Brain microvascular endothelial cell (primary cell): Measurements from ENCODE around the gene CENPB.

Experiments used
- DNase-seq: peaks from one replicate; pipeline ENCODE4 v3.0.0-alpha.2; 2020
- H3K27ac ChIP-seq: fragments of 250-450 bp; sonication (Bioruptor Pico); 2 replicates; pipeline ENCODE4 v1.5.1; 2020; ENCODE audit warnings: mild to moderate bottlenecking, moderate library complexity
- H3K27me3 ChIP-seq: fragments of 250-450 bp; sonication (Bioruptor Pico); replicated peaks from 2 replicates; pipeline ENCODE4 v1.5.1; 2020; ENCODE audit warnings: mild to moderate bottlenecking
- H3K36me3 ChIP-seq: fragments of 250-450 bp; sonication (Bioruptor Pico); replicated peaks from 2 replicates; pipeline ENCODE4 v1.5.1; 2020; ENCODE audit warnings: mild to moderate bottlenecking
- H3K4me3 ChIP-seq: 2 replicates; pipeline ENCODE4 v1.5.1; 2011; ENCODE audit warnings: low read depth, mild to moderate bottlenecking, control low read depth, low read length, moderate library complexity
- in situ Hi-C: cut with HindIII; loops from 2 replicates; pipeline ENCODE4 v1.10.0; 2017; ENCODE audit warnings: low sequenced_read_pairs, low pct_ligation_motif_present
- TF ChIP-seq, protein P1 (sequence below): IDR thresholded peaks from 2 replicates; pipeline ENCODE4 v1.5.1; 2011; ENCODE audit warnings: low read depth, mild to moderate bottlenecking, moderate library complexity, low read length, control low read depth, inconsistent platforms; ENCODE audit errors: missing control alignments

The CENPB gene

DNA sequence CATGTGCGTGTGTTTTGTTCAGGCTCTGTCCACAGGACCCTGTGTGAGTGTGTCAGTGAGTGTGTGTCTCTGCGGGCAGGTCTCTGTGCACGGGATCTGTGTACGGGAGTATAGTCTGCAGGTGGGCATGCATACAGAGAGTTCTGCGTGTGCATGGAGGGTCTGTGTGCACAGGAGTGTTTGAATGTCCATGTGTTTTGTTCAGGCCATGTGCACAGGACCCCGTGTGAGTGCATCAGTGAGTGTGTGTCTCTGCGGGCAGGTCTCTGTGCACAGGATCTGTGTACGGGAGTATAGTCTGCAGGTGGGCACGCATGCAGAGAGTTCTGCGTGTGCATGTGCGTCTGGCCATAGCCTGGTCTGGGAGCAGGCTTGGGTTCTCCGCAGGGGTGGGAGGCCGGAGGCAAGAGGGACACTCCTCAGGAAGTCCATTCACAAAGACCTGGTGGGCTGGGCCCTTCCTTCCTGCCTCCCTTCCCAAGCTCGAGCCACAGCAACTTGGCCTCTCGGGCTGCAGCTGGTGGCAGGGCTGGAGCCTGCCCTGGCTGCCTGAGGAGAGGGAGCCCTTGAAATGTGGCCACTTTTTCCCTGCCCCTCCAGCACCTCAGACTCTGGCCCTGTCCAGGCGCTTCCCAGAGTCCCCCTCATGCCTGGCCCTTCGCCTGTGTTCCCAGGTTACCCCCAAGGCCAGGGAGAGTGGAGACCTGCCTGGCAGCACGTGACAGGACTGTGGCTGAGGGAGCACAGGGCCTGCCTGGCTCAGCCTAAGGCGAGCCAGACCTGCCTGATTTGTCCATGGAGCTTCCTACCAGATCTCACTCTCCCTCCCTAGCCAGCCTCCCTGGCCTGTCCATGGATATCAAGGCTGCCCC is 47.2 kb downstream of the CENPB start:
- in situ Hi-C loops, result no loop called here
- H3K27me3 ChIP-seq, result no peaks in the 10 kb centered on the region
- TF ChIP-seq, protein P1, sequence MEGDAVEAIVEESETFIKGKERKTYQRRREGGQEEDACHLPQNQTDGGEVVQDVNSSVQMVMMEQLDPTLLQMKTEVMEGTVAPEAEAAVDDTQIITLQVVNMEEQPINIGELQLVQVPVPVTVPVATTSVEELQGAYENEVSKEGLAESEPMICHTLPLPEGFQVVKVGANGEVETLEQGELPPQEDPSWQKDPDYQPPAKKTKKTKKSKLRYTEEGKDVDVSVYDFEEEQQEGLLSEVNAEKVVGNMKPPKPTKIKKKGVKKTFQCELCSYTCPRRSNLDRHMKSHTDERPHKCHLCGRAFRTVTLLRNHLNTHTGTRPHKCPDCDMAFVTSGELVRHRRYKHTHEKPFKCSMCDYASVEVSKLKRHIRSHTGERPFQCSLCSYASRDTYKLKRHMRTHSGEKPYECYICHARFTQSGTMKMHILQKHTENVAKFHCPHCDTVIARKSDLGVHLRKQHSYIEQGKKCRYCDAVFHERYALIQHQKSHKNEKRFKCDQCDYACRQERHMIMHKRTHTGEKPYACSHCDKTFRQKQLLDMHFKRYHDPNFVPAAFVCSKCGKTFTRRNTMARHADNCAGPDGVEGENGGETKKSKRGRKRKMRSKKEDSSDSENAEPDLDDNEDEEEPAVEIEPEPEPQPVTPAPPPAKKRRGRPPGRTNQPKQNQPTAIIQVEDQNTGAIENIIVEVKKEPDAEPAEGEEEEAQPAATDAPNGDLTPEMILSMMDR, result no peak
- DNase-seq, result no peak
- H3K4me3 ChIP-seq, result no peak overlapping the region
- H3K36me3 ChIP-seq, result no peaks in the 10 kb centered on the region
- H3K27ac ChIP-seq, result no peak overlapping the region

DNA sequence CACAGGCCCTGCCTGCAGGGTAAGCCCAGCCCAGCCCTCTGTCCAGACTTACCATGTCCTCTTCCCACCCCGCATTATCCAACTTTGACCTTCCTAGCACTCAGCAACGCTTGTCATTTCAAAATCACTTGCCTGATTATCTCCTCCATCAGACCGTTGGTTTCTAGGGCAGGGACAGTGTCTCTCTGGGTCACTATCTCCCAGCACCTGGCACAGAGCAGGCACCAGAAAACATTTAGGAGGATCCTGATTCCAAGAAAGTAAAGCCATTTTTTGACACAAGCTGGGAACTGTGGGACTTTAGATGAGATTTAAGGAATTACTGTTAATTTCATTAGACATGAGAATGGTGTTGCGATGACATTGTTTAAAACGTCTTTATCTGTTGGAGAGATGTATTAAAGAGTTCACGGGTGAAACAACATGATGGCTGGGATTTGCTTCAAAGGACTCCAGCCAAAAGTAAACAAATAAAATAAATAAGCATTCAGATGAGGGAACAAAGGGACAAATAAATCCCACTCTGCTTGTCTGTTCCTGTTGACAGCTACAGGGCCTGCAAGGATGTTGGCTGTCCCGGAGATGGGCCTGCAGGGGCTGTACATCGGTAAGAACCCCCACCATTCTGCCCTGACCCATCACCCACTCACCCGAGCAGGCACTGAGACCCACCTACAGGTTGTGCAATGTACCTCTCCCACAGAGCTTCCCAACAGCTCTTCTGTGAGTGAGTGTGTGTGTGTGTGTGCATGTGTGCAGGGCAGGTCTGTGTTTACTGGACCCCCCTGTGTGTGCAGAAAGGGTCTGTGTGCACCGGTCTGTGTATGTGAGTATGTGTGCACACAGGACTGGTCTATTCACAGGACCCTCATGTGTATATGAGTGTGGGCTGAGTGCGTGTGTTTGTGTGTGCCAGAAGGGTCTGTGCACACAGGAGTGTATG is 48.2 kb downstream of the CENPB start:
- no peak for DNase-seq
- no peaks in the 10 kb centered on the region for H3K36me3 ChIP-seq
- TF ChIP-seq, protein P1, result no peak
- no peak overlapping the region for H3K4me3 ChIP-seq
- in situ Hi-C loops, result no loop called here
- no peak overlapping the region for H3K27ac ChIP-seq
- no peaks in the 10 kb centered on the region for H3K27me3 ChIP-seq

DNA sequence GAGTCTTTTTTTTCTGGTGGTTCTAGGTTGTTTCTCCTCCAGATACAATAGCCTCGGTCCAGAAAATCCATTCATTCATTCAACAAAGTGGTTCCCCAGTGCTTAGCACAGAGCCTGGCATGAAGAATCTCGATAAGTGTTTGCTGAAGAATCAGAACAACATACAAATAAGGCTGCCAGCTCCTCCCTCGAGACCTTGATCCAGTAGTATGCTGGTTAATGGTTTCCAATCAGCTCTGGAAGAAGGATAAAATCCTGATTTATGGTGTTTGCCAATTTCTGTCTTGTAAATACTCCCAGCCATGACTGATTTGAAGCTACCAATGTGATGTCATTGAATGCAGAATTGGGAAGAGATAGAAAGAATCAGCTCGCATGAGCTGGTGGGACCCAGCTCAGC is 50.8 kb downstream of the CENPB start:
- no peak overlapping the region for H3K27ac ChIP-seq
- H3K27me3 ChIP-seq, result peaks cover 9% of the 10 kb centered on the region
- no peak overlapping the region for H3K4me3 ChIP-seq
- no peak for DNase-seq
- TF ChIP-seq, protein P1, result no peak
- in situ Hi-C loops, result no loop called here
- H3K36me3 ChIP-seq, result no peaks in the 10 kb centered on the region

DNA sequence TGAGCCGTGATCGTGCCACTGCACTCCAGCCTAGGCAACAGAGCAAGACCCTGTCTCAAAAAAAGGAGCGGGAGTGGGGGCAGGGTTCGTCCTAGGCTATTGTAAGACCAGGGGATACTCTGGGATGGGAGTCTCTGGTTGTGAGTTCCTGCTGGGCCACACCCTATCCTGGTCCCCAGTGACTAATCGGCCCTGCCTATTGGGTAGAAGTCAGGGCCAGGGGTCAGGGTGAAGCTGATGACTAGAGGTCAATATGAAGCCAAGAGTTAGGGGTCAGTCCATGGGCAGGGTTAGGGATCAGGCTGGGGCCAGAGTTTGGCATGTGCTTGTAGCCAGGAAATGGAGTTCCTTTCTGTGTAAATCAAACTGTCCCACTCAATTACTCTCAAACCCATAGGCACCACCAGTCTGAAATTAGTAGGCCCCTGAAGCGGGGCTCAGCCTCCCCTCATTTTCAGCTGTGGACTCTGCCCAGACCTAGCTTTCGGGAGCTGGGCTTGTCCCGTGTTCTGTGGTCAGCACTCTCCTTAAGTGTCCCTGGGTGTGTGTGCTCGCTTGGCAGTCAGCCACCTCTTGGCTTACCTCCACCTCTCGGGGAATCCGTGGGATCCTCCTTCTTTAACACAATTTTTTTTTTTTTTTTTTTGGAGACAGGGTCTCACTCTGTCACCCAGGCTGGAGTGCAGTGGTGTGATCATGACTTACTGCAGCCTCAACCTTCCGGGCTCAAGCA is 52.3 kb downstream of the CENPB start:
- DNase-seq, result no peak
- in situ Hi-C loops, result no loop called here
- no peak overlapping the region for H3K4me3 ChIP-seq
- H3K27me3 ChIP-seq, result peaks cover 9% of the 10 kb centered on the region
- H3K27ac ChIP-seq, result no peak overlapping the region
- TF ChIP-seq, protein P1, result no peak
- no peaks in the 10 kb centered on the region for H3K36me3 ChIP-seq
